HL-60 (cell line): ENCODE results near the gene PSMD12.
A peak's percentile ranks its signal among the peaks of the same experiment; 100 is the strongest.

ENCODE experiments used
- DNase-seq, 2 experiments: peaks; one replicate each; pipeline ENCODE4 v3.0.0-alpha.2; 2010 to 2020; ENCODE audit warnings: low read depth in 1 of 2, low spot score in 1 of 2
- H3K27ac ChIP-seq: fragments of 250-450 bp; sonication (Bioruptor Pico); replicated peaks from 2 replicates; pipeline ENCODE4 v1.5.1; 2020; ENCODE audit warnings: mild to moderate bottlenecking, moderate library complexity
- H3K27me3 ChIP-seq: fragments of 250-450 bp; sonication (Bioruptor Pico); 2 replicates; pipeline ENCODE4 v1.5.1; 2021; ENCODE audit warnings: mild to moderate bottlenecking, moderate library complexity; ENCODE audit not compliant: insufficient read depth, poor library complexity, severe bottlenecking
- H3K4me3 ChIP-seq: replicated peaks from 2 replicates; pipeline ENCODE4 v1.5.1; 2011; ENCODE audit warnings: mild to moderate bottlenecking, control low read depth, low read length; ENCODE audit not compliant: insufficient read depth
- GABPA ChIP-seq: IDR thresholded peaks from 2 replicates; pipeline ENCODE4 v1.6.1; 2012; ENCODE audit warnings: low read depth
- POLR2AphosphoS5 ChIP-seq: IDR thresholded peaks from 2 replicates; pipeline ENCODE4 v1.6.1; 2012; ENCODE audit warnings: low read depth
- SPI1 ChIP-seq: IDR thresholded peaks from 2 replicates; pipeline ENCODE4 v1.6.1; 2012; ENCODE audit warnings: low read depth, mild to moderate bottlenecking, borderline replicate concordance
- TF ChIP-seq, protein P1 (sequence below): IDR thresholded peaks from one replicate; pipeline ENCODE4 v1.5.1; 2011; ENCODE audit warnings: low read length, control low read depth, inconsistent platforms; ENCODE audit not compliant: insufficient read depth
- TF ChIP-seq, protein P2 (sequence below): IDR thresholded peaks from 2 replicates; pipeline ENCODE4 v1.6.1; 2012; ENCODE audit warnings: low read depth; ENCODE audit not compliant: insufficient replicate concordance

PSMD12 gene

DNA sequence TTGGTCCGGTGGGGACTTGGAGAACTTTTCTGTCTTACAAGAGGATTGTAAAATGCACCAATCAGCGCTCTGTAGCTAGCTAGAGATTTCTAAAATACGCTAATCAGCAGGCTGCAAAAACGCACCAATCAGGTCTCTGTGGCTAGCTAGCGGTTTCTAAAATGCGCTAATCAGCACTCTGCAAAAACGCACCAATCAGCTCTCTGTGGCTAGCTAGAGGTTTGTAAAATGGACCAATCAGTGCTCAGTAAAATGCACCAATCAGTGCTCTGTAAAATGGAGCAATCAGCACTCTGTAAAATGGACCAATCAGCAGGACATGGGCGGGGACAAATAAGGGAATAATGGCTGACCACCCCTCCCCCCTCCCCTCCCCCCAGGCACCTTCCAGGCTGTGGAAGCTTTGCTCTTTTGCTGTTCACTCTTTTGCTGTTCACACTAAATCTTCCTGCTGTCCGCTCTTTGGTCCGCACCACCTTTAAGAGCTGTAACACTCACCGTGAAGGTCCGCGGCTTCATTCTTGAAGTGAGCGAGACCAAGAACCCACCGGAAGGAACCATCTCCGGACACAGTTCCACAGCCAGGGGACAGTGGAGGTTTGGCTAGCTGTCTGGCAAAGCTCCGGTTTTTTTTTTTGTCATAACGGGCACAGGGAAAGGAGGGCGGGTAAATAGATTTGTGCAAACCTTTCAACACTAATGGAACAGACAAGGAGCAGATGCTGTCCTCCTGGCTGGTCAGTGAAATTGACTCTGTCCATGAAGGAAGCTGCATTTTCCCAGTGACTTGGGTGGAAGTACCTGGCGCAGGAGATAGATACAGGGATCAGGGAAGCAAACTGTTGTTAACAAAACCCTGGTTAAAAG is 19.0 kb upstream of the PSMD12 start:
- TF ChIP-seq SPI1 (no peak), POLR2AphosphoS5 (no peak), GABPA (no peak)
- TF ChIP-seq, protein P1, sequence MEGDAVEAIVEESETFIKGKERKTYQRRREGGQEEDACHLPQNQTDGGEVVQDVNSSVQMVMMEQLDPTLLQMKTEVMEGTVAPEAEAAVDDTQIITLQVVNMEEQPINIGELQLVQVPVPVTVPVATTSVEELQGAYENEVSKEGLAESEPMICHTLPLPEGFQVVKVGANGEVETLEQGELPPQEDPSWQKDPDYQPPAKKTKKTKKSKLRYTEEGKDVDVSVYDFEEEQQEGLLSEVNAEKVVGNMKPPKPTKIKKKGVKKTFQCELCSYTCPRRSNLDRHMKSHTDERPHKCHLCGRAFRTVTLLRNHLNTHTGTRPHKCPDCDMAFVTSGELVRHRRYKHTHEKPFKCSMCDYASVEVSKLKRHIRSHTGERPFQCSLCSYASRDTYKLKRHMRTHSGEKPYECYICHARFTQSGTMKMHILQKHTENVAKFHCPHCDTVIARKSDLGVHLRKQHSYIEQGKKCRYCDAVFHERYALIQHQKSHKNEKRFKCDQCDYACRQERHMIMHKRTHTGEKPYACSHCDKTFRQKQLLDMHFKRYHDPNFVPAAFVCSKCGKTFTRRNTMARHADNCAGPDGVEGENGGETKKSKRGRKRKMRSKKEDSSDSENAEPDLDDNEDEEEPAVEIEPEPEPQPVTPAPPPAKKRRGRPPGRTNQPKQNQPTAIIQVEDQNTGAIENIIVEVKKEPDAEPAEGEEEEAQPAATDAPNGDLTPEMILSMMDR, result no peak
- TF ChIP-seq, protein P2, sequence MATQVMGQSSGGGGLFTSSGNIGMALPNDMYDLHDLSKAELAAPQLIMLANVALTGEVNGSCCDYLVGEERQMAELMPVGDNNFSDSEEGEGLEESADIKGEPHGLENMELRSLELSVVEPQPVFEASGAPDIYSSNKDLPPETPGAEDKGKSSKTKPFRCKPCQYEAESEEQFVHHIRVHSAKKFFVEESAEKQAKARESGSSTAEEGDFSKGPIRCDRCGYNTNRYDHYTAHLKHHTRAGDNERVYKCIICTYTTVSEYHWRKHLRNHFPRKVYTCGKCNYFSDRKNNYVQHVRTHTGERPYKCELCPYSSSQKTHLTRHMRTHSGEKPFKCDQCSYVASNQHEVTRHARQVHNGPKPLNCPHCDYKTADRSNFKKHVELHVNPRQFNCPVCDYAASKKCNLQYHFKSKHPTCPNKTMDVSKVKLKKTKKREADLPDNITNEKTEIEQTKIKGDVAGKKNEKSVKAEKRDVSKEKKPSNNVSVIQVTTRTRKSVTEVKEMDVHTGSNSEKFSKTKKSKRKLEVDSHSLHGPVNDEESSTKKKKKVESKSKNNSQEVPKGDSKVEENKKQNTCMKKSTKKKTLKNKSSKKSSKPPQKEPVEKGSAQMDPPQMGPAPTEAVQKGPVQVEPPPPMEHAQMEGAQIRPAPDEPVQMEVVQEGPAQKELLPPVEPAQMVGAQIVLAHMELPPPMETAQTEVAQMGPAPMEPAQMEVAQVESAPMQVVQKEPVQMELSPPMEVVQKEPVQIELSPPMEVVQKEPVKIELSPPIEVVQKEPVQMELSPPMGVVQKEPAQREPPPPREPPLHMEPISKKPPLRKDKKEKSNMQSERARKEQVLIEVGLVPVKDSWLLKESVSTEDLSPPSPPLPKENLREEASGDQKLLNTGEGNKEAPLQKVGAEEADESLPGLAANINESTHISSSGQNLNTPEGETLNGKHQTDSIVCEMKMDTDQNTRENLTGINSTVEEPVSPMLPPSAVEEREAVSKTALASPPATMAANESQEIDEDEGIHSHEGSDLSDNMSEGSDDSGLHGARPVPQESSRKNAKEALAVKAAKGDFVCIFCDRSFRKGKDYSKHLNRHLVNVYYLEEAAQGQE, result no peak

DNA sequence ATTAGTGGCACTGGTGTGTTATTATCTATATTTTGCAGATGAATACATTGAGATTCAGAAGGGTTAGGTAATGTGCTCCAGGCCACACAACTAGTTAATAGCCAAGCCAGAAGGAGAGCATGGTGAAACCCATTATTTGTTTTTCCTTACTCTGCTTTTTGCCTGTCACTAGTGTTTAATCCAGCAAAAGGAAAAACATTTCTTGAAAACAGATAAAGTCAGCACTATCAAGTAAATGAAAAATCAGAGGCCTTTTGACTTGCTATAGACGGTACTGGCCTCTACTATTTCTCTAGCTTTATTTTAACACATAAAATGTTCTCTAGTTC is 15.5 kb upstream of the PSMD12 start:
- DNase-seq, result no peak
- no peak overlapping the region for H3K27ac ChIP-seq
- no peaks in the 10 kb centered on the region for H3K27me3 ChIP-seq
- TF ChIP-seq POLR2AphosphoS5 (no peak), GABPA (no peak), SPI1 (no peak)
- TF ChIP-seq, protein P2, result no peak
- TF ChIP-seq, protein P1, result no peak
- H3K4me3 ChIP-seq, result no peak overlapping the region

More for the DNA sequence above, 19.0 kb upstream of the PSMD12 start:
- H3K27me3 ChIP-seq, result no peaks in the 10 kb centered on the region
- H3K4me3 ChIP-seq, result no peak overlapping the region
- no peak overlapping the region for H3K27ac ChIP-seq
- no peak for DNase-seq

DNA sequence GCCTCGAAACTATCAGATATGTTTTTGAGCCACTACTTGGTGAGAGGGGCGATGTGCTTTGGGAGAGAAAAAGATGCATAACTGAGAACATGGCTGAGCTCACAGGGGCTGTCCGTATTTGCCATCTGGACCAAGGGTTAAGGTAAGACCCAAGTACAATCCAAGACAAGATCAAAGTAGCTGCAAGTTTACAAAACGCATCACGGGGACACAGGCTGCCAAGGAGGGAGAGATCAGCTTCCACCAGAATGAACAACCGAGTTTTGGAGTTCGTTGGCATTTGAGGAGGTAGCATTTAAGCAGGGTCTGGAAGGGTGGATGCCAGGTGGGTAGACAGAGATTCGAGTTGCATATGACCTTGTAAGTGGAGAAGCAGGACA is 12.9 kb upstream of the PSMD12 start:
- no peaks in the 10 kb centered on the region for H3K27me3 ChIP-seq
- DNase-seq, result no peak
- TF ChIP-seq, protein P1, result no peak
- TF ChIP-seq, protein P2, result no peak
- TF ChIP-seq POLR2AphosphoS5 (no peak), SPI1 (no peak), GABPA (no peak)
- H3K4me3 ChIP-seq, result peak overlapping the region; percentile 85
- no peak overlapping the region for H3K27ac ChIP-seq
